Measurements from ENCODE around the gene NR3C2. TPM values are rescaled to one million over a fixed set of nuclear protein-coding genes. Genes with fewer than 3 reads are reported as not detected.

NR3C2 gene
- total RNA-seq, 1 experiment from 2014 or later: 1.6 TPM

GRCh38 chr4:148449921-148450320 is 7.7 kb upstream of the NR3C2 start:
- Histone ChIP-seq H3K4me3 (ENCODE audit: low read length) (no peak overlapping the region), H3K27ac (ENCODE audit: low read length) (no peak overlapping the region), H3K9ac (ENCODE audit: low read length) (no peak overlapping the region)

GRCh38 chr4:148448141-148448540 is 5.9 kb upstream of the NR3C2 start:
- no peaks in the 10 kb centered on the region for H3K9me3 ChIP-seq (ENCODE audit: low read length)
- H2AFZ ChIP-seq (ENCODE audit: low read length): no peak overlapping the region
- H3K9ac ChIP-seq (ENCODE audit: low read length): no peak overlapping the region
- no peaks in the 10 kb centered on the region for H3K79me2 ChIP-seq (ENCODE audit: low read length)
- no peak for DNase-seq
- H3K36me3 ChIP-seq (ENCODE audit: insufficient read depth, low read length): no peaks in the 10 kb centered on the region
- H3K9me2 ChIP-seq (replicated peaks; ENCODE audit: insufficient read depth, low read length): no peaks in the 10 kb centered on the region
- H3K4me2 ChIP-seq (ENCODE audit: low read depth, low read length, poor library complexity, severe bottlenecking): no peak overlapping the region
- H3K4me1 ChIP-seq (ENCODE audit: low read length): peaks cover 7% of the 10 kb centered on the region
- no peaks in the 10 kb centered on the region for H4K20me1 ChIP-seq (ENCODE audit: insufficient read depth, low read depth, low read length)
- no peak overlapping the region for H3K27ac ChIP-seq (ENCODE audit: low read length)
- H3K27me3 ChIP-seq (ENCODE audit: low read length): no peaks in the 10 kb centered on the region
- H3K4me3 ChIP-seq (ENCODE audit: low read length): no peak overlapping the region

More at GRCh38 chr4:148449921-148450320, 7.7 kb upstream of the NR3C2 start:
- Histone ChIP-seq H4K20me1 (ENCODE audit: insufficient read depth, low read depth, low read length) (no peaks in the 10 kb centered on the region), H3K9me3 (ENCODE audit: low read length) (no peaks in the 10 kb centered on the region), H3K79me2 (ENCODE audit: low read length) (no peaks in the 10 kb centered on the region), H3K36me3 (ENCODE audit: insufficient read depth, low read length) (no peaks in the 10 kb centered on the region), H3K27me3 (ENCODE audit: low read length) (no peaks in the 10 kb centered on the region), H3K4me2 (ENCODE audit: low read depth, low read length, poor library complexity, severe bottlenecking) (no peak overlapping the region), H2AFZ (ENCODE audit: low read length) (no peak overlapping the region), H3K9me2 (replicated peaks; ENCODE audit: insufficient read depth, low read length) (no peaks in the 10 kb centered on the region), H3K4me1 (ENCODE audit: low read length) (no peaks in the 10 kb centered on the region)
- no peak for DNase-seq

- Histone ChIP-seq H3K4me1 (ENCODE audit: low read length) (peaks cover 11% of the 10 kb centered on the region), H3K9me2 (replicated peaks; ENCODE audit: insufficient read depth, low read length) (no peaks in the 10 kb centered on the region), H4K20me1 (ENCODE audit: insufficient read depth, low read depth, low read length) (no peaks in the 10 kb centered on the region), H2AFZ (ENCODE audit: low read length) (no peak overlapping the region), H3K4me2 (ENCODE audit: low read depth, low read length, poor library complexity, severe bottlenecking) (no peak overlapping the region), H3K27ac (ENCODE audit: low read length) (no peak overlapping the region), H3K4me3 (ENCODE audit: low read length) (no peak overlapping the region), H3K9ac (ENCODE audit: low read length) (no peak overlapping the region), H3K79me2 (ENCODE audit: low read length) (no peaks in the 10 kb centered on the region), H3K36me3 (ENCODE audit: insufficient read depth, low read length) (no peaks in the 10 kb centered on the region), H3K27me3 (ENCODE audit: low read length) (no peaks in the 10 kb centered on the region), H3K9me3 (ENCODE audit: low read length) (no peaks in the 10 kb centered on the region)
- no peak for DNase-seq
Observed at GRCh38 chr4:148447681-148448080, 5.5 kb upstream of the NR3C2 start.

- Histone ChIP-seq H3K27ac (ENCODE audit: low read length) (no peak overlapping the region), H3K4me3 (ENCODE audit: low read length) (no peak overlapping the region), H3K4me1 (ENCODE audit: low read length) (peaks cover 19% of the 10 kb centered on the region), H3K9me2 (replicated peaks; ENCODE audit: insufficient read depth, low read length) (no peaks in the 10 kb centered on the region), H2AFZ (ENCODE audit: low read length) (no peak overlapping the region), H3K36me3 (ENCODE audit: insufficient read depth, low read length) (no peaks in the 10 kb centered on the region), H3K9ac (ENCODE audit: low read length) (no peak overlapping the region), H3K27me3 (ENCODE audit: low read length) (no peaks in the 10 kb centered on the region), H3K4me2 (ENCODE audit: low read depth, low read length, poor library complexity, severe bottlenecking) (no peak overlapping the region), H3K9me3 (ENCODE audit: low read length) (no peaks in the 10 kb centered on the region), H4K20me1 (ENCODE audit: insufficient read depth, low read depth, low read length) (no peaks in the 10 kb centered on the region), H3K79me2 (ENCODE audit: low read length) (no peaks in the 10 kb centered on the region)
- no peak for DNase-seq
Observed at GRCh38 chr4:148445860-148446330, 3.7 kb upstream of the NR3C2 start.

GRCh38 chr4:148445071-148445859 is 3.1 kb upstream of the NR3C2 start:
- no peak overlapping the region for H3K4me2 ChIP-seq (ENCODE audit: low read depth, low read length, poor library complexity, severe bottlenecking)
- H3K79me2 ChIP-seq (ENCODE audit: low read length): no peaks in the 10 kb centered on the region
- no peaks in the 10 kb centered on the region for H3K27me3 ChIP-seq (ENCODE audit: low read length)
- H3K9ac ChIP-seq (ENCODE audit: low read length): no peak overlapping the region
- H3K36me3 ChIP-seq (ENCODE audit: insufficient read depth, low read length): no peaks in the 10 kb centered on the region
- no peak for DNase-seq
- H4K20me1 ChIP-seq (ENCODE audit: insufficient read depth, low read depth, low read length): no peaks in the 10 kb centered on the region
- peaks cover 19% of the 10 kb centered on the region for H3K4me1 ChIP-seq (ENCODE audit: low read length)
- H3K9me2 ChIP-seq (replicated peaks; ENCODE audit: insufficient read depth, low read length): no peaks in the 10 kb centered on the region
- no peak overlapping the region for H2AFZ ChIP-seq (ENCODE audit: low read length)
- H3K9me3 ChIP-seq (ENCODE audit: low read length): no peaks in the 10 kb centered on the region
- no peak overlapping the region for H3K27ac ChIP-seq (ENCODE audit: low read length)
- no peak overlapping the region for H3K4me3 ChIP-seq (ENCODE audit: low read length)

- H3K79me2 ChIP-seq (ENCODE audit: low read length): no peaks in the 10 kb centered on the region
Observed at GRCh38 chr4:148444296-148445070, 2.3 kb upstream of the NR3C2 start.

GRCh38 chr4:148443512-148444295 is 1.5 kb upstream of the NR3C2 start:
- Histone ChIP-seq H3K27ac (ENCODE audit: low read length) (no peak overlapping the region), H2AFZ (ENCODE audit: low read length) (peak overlapping the region; percentile 66; the same call in 1 of the 2 replicates), H3K4me3 (ENCODE audit: low read length) (peak overlapping the region; percentile 99), H3K9me2 (replicated peaks; ENCODE audit: insufficient read depth, low read length) (no peaks in the 10 kb centered on the region), H3K79me2 (ENCODE audit: low read length) (no peaks in the 10 kb centered on the region), H3K4me2 (ENCODE audit: low read depth, low read length, poor library complexity, severe bottlenecking) (peak overlapping the region; percentile 100), H3K27me3 (ENCODE audit: low read length) (no peaks in the 10 kb centered on the region), H3K9ac (ENCODE audit: low read length) (peak overlapping the region; percentile 85), H4K20me1 (ENCODE audit: insufficient read depth, low read depth, low read length) (no peaks in the 10 kb centered on the region), H3K9me3 (ENCODE audit: low read length) (no peaks in the 10 kb centered on the region), H3K4me1 (ENCODE audit: low read length) (peaks cover 19% of the 10 kb centered on the region), H3K36me3 (ENCODE audit: insufficient read depth, low read length) (no peaks in the 10 kb centered on the region)
- no peak for DNase-seq

More at GRCh38 chr4:148444296-148445070, 2.3 kb upstream of the NR3C2 start:
- Histone ChIP-seq H2AFZ (ENCODE audit: low read length) (no peak overlapping the region), H3K9me3 (ENCODE audit: low read length) (no peaks in the 10 kb centered on the region), H4K20me1 (ENCODE audit: insufficient read depth, low read depth, low read length) (no peaks in the 10 kb centered on the region), H3K9ac (ENCODE audit: low read length) (no peak overlapping the region), H3K27ac (ENCODE audit: low read length) (no peak overlapping the region), H3K27me3 (ENCODE audit: low read length) (no peaks in the 10 kb centered on the region), H3K4me2 (ENCODE audit: low read depth, low read length, poor library complexity, severe bottlenecking) (no peak overlapping the region), H3K4me1 (ENCODE audit: low read length) (peaks cover 19% of the 10 kb centered on the region), H3K36me3 (ENCODE audit: insufficient read depth, low read length) (no peaks in the 10 kb centered on the region), H3K9me2 (replicated peaks; ENCODE audit: insufficient read depth, low read length) (no peaks in the 10 kb centered on the region), H3K4me3 (ENCODE audit: low read length) (no peak overlapping the region)
- no peak for DNase-seq
